Endothelial cell of umbilical vein (primary cell): ENCODE measurements around the gene NUDT2. TPM values are rescaled to one million over a fixed set of nuclear protein-coding genes. Genes with fewer than 3 reads are reported as not detected.

Source experiments
- BruUV-seq: library from RNA; stranded (reverse); fragments of 400-500 nt; replicated peaks from 2 replicates; lab custom pipeline; 2021; lab: Mats Ljungman, UMichigan
- CTCF ChIA-PET: fragments of 300-600, 350-600 bp; sonication (Branson Sonifier 250); formaldehyde crosslinking; loops from one replicate; lab custom pipeline; 2021; ENCODE audit warnings: antibody characterized with exemption, inconsistent platforms; lab: Charles Lee
- POLR2A ChIA-PET: fragments of 300-600, 350-600 bp; sonication (Branson Sonifier 250); formaldehyde crosslinking; loops from one replicate; lab custom pipeline; 2021; ENCODE audit warnings: antibody characterized with exemption, inconsistent platforms; lab: Charles Lee
- DNase-seq: peaks from one replicate; pipeline ENCODE4 v3.0.0-alpha.2; 2011; ENCODE audit warnings: low read depth, low spot score
- FAIRE-seq: peaks from 2 replicates; lab custom pipeline; 2011; peaks lifted over from hg19 to GRCh38; lab: Jason Lieb, UNC
- H2AFZ ChIP-seq: 2 replicates; pipeline ENCODE4 v1.6.0; 2012; ENCODE audit warnings: low read depth, low read length, control low read depth, inconsistent platforms
- H3K27ac ChIP-seq: 2 replicates; pipeline ENCODE4 v1.5.1; 2011; ENCODE audit warnings: low read depth, mild to moderate bottlenecking, control low read depth, low read length, moderate library complexity; ENCODE audit not compliant: insufficient read depth
- H3K27me3 ChIP-seq, 2 experiments: 2 replicates each; pipeline versions ENCODE4 v1.6.0 to v1.6.1; 2011; ENCODE audit warnings: low read length in 2 of 2, mixed read lengths in 1 of 2; ENCODE audit not compliant: control insufficient read depth in 2 of 2, insufficient read depth in 2 of 2
- H3K36me3 ChIP-seq, 2 experiments: 2 replicates in 1 of 2; 3 replicates in 1 of 2; pipeline ENCODE4 v1.5.1; 2011; ENCODE audit warnings: low read length in 2 of 2, mild to moderate bottlenecking in 1 of 2, moderate library complexity in 1 of 2; ENCODE audit not compliant: control insufficient read depth in 2 of 2, insufficient read depth in 2 of 2; ENCODE audit errors: extremely low read depth in 1 of 2
- H3K4me1 ChIP-seq: 3 replicates; pipeline ENCODE4 v1.5.1; 2011; ENCODE audit warnings: mild to moderate bottlenecking, low read length; ENCODE audit not compliant: control insufficient read depth, insufficient read depth; ENCODE audit errors: extremely low read depth
- H3K4me2 ChIP-seq: 2 replicates; pipeline ENCODE4 v1.6.1; 2011; ENCODE audit warnings: low read length, control low read depth, mixed read lengths; ENCODE audit not compliant: insufficient read depth
- H3K4me3 ChIP-seq, 3 experiments: fragments of 200-600 bp in 1 of 3; sonication (generic), shearing (Covaris generic) in 1 of 3; replicated peaks in 1 of 3; 2 replicates each; pipeline ENCODE4 v1.5.1; 2011 to 2016; ENCODE audit warnings: control low read depth in 3 of 3, low read length in 3 of 3, mild to moderate bottlenecking in 2 of 3, inconsistent platforms in 1 of 3, low read depth in 1 of 3, moderate library complexity in 1 of 3; ENCODE audit not compliant: insufficient read depth in 1 of 3
- H3K79me2 ChIP-seq: 2 replicates; pipeline ENCODE4 v1.6.0; 2012; ENCODE audit warnings: low read length, inconsistent platforms; ENCODE audit not compliant: control insufficient read depth, insufficient read depth
- H3K9ac ChIP-seq: replicated peaks from 2 replicates; pipeline ENCODE3; 2011; ENCODE audit warnings: low read length, control low read depth; ENCODE audit not compliant: insufficient read depth; ENCODE audit errors: extremely low read depth
- H3K9me1 ChIP-seq: replicated peaks from 3 replicates; pipeline ENCODE4 v1.6.0; 2011; ENCODE audit warnings: mild to moderate bottlenecking, low read length; ENCODE audit not compliant: control insufficient read depth, insufficient read depth; ENCODE audit errors: extremely low read depth
- H3K9me3 ChIP-seq: replicated peaks from 2 replicates; pipeline ENCODE4 v1.5.1; 2012; ENCODE audit warnings: low read length, inconsistent platforms; ENCODE audit not compliant: control insufficient read depth, insufficient read depth
- H4K20me1 ChIP-seq: replicated peaks from 2 replicates; pipeline ENCODE3; 2011; ENCODE audit warnings: mild to moderate bottlenecking, low read length; ENCODE audit not compliant: control insufficient read depth, insufficient read depth; ENCODE audit errors: extremely low read depth
- EZH2 ChIP-seq: IDR thresholded peaks from 2 replicates; pipeline ENCODE4 v1.6.1; 2012; ENCODE audit warnings: borderline replicate concordance, low read depth, mild to moderate bottlenecking, moderate library complexity, low read length, inconsistent platforms; ENCODE audit not compliant: severe bottlenecking
- FOS ChIP-seq: IDR thresholded peaks from 2 replicates; pipeline ENCODE4 v1.6.1; 2011; ENCODE audit warnings: mild to moderate bottlenecking, low read length, moderate library complexity, borderline replicate concordance; ENCODE audit not compliant: insufficient read depth
- GATA2 ChIP-seq: IDR thresholded peaks from 2 replicates; pipeline ENCODE4 v1.7.0; 2011; ENCODE audit warnings: low read depth, mild to moderate bottlenecking, moderate library complexity, mixed read lengths, low read length; ENCODE audit not compliant: insufficient read length, insufficient read depth
- JUN ChIP-seq: IDR thresholded peaks from 2 replicates; pipeline ENCODE4 v1.6.1; 2011; ENCODE audit warnings: borderline replicate concordance, low read depth; ENCODE audit not compliant: insufficient read length, insufficient read depth
- MAX ChIP-seq: IDR thresholded peaks from 2 replicates; pipeline ENCODE4 v1.6.1; 2011; ENCODE audit not compliant: insufficient read depth, insufficient read length
- MYC ChIP-seq: IDR thresholded peaks from one replicate; pipeline ENCODE4 v1.6.1; 2011; ENCODE audit warnings: mild to moderate bottlenecking, low read depth, low read length
- POLR2A ChIP-seq: IDR thresholded peaks from 2 replicates; pipeline ENCODE4 v1.6.1; 2012; ENCODE audit warnings: low read depth, mild to moderate bottlenecking, control low read depth, low read length
- POLR2AphosphoS5 ChIP-seq: IDR thresholded peaks from 2 replicates; pipeline ENCODE4 v1.6.1; 2012; ENCODE audit warnings: low read depth, mild to moderate bottlenecking, control low read depth, low read length, moderate library complexity; ENCODE audit not compliant: insufficient read depth
- dilution Hi-C: fragments of 300-500 bp; cut with MboI; formaldehyde crosslinking; loops from one replicate; pipeline ENCODE4 v1.15.0; 2019; ENCODE audit warnings: low sequenced_read_pairs; ENCODE audit not compliant: extremely low pct_ligation_motif_present
- intact Hi-C: fragments of 100-400 bp; cut with micrococcal nuclease; formaldehyde crosslinking; loops from one replicate; pipeline ENCODE4 v1.10.0; 2022
- polyA plus RNA-seq, 4 experiments: library from polyadenylated mRNA; depleted of rRNA in 3 of 4; stranded (reverse) in 3 of 4; unstranded in 1 of 4; fragments of >200 nt; gene quantifications; 2 replicates each; pipeline versions ENCODE4 v1.2.1 to v1.2.3, GENCODE V29; 2011 to 2012; ENCODE audit warnings: missing spikeins in 1 of 4
- total RNA-seq: library from RNA; stranded (reverse); gene quantifications from 2 replicates; pipeline ENCODE4 v1.2.3, GENCODE V29; 2021
- TF ChIP-seq, protein P1 (sequence below), 2 donors: IDR thresholded peaks; 1 replicate in 1 of 2; 2 replicates in 1 of 2; pipeline ENCODE4 v1.5.1; 2011; ENCODE audit warnings: low read length in 2 of 2, mild to moderate bottlenecking in 2 of 2, moderate library complexity in 2 of 2, control low read depth in 1 of 2, inconsistent platforms in 1 of 2, low read depth in 1 of 2; ENCODE audit not compliant: insufficient read depth in 1 of 2; ENCODE audit errors: extremely low read depth in 1 of 2

Gene NUDT2
- total and polyA plus RNA-seq, 2 donors (not counting 3 experiments of a cell fraction or from before 2014, with no cell fraction given): 25.1 to 45.2 TPM

DNA sequence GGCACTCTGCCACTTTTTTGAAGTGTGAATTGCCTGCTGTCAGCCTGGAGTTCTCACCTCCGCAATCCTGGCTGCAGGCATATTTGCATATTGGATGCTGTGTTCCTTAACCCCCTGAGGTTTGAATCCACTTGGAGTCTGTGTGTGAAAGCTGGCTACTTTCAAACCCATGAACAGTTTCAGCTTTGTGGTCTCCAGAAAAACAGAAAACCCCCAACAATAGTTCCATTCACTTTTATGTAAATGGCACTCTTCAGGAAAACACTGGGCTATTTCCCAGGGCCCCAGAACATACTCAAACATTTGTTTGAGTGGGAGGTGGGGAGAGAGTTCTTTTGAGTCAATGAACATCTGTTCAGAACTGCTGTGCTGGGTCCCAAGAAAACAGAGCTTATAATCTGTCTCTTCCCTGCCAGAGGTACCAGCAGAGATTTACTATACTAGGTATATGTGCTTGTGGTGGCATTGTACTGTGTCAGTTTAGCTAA is 5.0 kb downstream of the NUDT2 start:
- H3K4me1 ChIP-seq: no peaks in the 10 kb centered on the region
- no peaks in the 10 kb centered on the region for H4K20me1 ChIP-seq
- TF ChIP-seq POLR2AphosphoS5 (no peak), EZH2 (no peak), JUN (no peak), MYC (no peak), GATA2 (no peak), MAX (no peak), FOS (no peak), POLR2A (no peak)
- TF ChIP-seq, protein P1, sequence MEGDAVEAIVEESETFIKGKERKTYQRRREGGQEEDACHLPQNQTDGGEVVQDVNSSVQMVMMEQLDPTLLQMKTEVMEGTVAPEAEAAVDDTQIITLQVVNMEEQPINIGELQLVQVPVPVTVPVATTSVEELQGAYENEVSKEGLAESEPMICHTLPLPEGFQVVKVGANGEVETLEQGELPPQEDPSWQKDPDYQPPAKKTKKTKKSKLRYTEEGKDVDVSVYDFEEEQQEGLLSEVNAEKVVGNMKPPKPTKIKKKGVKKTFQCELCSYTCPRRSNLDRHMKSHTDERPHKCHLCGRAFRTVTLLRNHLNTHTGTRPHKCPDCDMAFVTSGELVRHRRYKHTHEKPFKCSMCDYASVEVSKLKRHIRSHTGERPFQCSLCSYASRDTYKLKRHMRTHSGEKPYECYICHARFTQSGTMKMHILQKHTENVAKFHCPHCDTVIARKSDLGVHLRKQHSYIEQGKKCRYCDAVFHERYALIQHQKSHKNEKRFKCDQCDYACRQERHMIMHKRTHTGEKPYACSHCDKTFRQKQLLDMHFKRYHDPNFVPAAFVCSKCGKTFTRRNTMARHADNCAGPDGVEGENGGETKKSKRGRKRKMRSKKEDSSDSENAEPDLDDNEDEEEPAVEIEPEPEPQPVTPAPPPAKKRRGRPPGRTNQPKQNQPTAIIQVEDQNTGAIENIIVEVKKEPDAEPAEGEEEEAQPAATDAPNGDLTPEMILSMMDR (IDR thresholded peaks at IDR 0.05; ENCODE audit: extremely low read depth in 1 of 2, insufficient read depth in 1 of 2, low read depth in 1 of 2, low read length in 2 of 2): no peak

More for the DNA sequence above, 5.0 kb downstream of the NUDT2 start:
- Histone ChIP-seq H3K27me3 (no peaks in the 10 kb centered on the region), H3K4me3 (no peak overlapping the region), H3K27ac (no peak overlapping the region), H3K9ac (no peak overlapping the region), H3K9me3 (no peaks in the 10 kb centered on the region), H2AFZ (no peak overlapping the region), H3K4me2 (no peak overlapping the region), H3K79me2 (peaks cover 4% of the 10 kb centered on the region), H3K9me1 (no peaks in the 10 kb centered on the region), H3K36me3 (peaks cover 4 to 9% of the 10 kb centered on the region in 2 experiments)
- no peak for DNase-seq
- intact Hi-C loops (no loop called here), dilution Hi-C loops (no loop called here)
- FAIRE-seq: no peak
- no TSS peak for BruUV-seq
- CTCF ChIA-PET: interaction anchor here (0.7 to 6.9 kb wide), 11 partner anchors 13 to 269 kb away, joined by 3 to 152 read pairs (median 8); partner anchors contain the start of gene MYORG
- POLR2A ChIA-PET: no interaction called here
